ENCODE results near the gene NT5C2. TPM values are rescaled to one million over a fixed set of nuclear protein-coding genes. Genes with fewer than 3 reads are reported as not detected.
"Not testable (repeated sequence)": the region's sequence is repeated elsewhere in the genome, so short reads cannot be mapped to it uniquely, and the experiment has no call there.

Gene NT5C2
- total RNA-seq, 1 donor from 2014 or later = 81.0 TPM

GRCh38 chr10:103175580-103176285 is 17.3 kb downstream of the NT5C2 start:
- Mint-ChIP-seq H3K27me3 (ENCODE audit: low read depth) (no peaks in the 10 kb centered on the region), H3K4me1 (ENCODE audit: low read depth) (peaks cover 7% of the 10 kb centered on the region), H3K4me3 (ENCODE audit: unreplicated experiment) (no peak overlapping the region), H3K27ac (ENCODE audit: unreplicated experiment) (peak overlapping the region; percentile 36), H3K9me3 (ENCODE audit: low read depth) (no peaks in the 10 kb centered on the region), H3K36me3 (ENCODE audit: low read depth) (peaks cover 19% of the 10 kb centered on the region)
- DNase-seq (ENCODE audit: low spot score) = no peak
- TF ChIP-seq, protein P1, sequence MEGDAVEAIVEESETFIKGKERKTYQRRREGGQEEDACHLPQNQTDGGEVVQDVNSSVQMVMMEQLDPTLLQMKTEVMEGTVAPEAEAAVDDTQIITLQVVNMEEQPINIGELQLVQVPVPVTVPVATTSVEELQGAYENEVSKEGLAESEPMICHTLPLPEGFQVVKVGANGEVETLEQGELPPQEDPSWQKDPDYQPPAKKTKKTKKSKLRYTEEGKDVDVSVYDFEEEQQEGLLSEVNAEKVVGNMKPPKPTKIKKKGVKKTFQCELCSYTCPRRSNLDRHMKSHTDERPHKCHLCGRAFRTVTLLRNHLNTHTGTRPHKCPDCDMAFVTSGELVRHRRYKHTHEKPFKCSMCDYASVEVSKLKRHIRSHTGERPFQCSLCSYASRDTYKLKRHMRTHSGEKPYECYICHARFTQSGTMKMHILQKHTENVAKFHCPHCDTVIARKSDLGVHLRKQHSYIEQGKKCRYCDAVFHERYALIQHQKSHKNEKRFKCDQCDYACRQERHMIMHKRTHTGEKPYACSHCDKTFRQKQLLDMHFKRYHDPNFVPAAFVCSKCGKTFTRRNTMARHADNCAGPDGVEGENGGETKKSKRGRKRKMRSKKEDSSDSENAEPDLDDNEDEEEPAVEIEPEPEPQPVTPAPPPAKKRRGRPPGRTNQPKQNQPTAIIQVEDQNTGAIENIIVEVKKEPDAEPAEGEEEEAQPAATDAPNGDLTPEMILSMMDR (IDR thresholded peaks at IDR 0.05) = no peak

- not testable (repeated sequence) for H3K4me3 Mint-ChIP-seq (ENCODE audit: unreplicated experiment)
- peaks cover 17% of the 10 kb centered on the region for H3K36me3 Mint-ChIP-seq (ENCODE audit: low read depth)
Observed at GRCh38 chr10:103174324-103174723, 18.7 kb downstream of the NT5C2 start.

GRCh38 chr10:103171278-103171677 is 21.8 kb downstream of the NT5C2 start:
- Mint-ChIP-seq H3K27ac (ENCODE audit: unreplicated experiment) (no peak overlapping the region), H3K4me1 (ENCODE audit: low read depth) (peaks cover 6% of the 10 kb centered on the region)

More at GRCh38 chr10:103174324-103174723, 18.7 kb downstream of the NT5C2 start:
- not testable (repeated sequence) for H3K27ac Mint-ChIP-seq (ENCODE audit: unreplicated experiment); H3K9me3 Mint-ChIP-seq (ENCODE audit: low read depth); H3K27me3 Mint-ChIP-seq (ENCODE audit: low read depth); H3K4me1 Mint-ChIP-seq (ENCODE audit: low read depth); DNase-seq (ENCODE audit: low spot score)

DNA sequence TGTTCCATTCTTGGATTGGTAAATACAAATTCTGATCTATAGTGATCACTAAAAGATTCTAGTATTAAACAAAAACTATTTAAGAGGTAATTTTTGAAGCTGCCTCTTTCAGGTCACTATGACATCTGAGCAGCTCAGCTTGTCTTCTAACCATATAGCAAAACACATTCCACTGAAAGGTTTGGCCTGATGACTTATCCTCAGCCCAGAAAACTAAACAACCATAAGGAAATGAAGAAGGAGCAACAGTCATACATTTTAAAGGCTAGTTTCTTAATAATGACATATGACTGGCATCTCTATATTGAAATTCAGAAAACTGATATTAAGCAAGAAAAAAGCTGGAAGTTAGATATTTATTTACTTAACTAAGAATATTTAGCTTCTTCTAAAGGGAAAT is 24.6 kb downstream of the NT5C2 start:
- no peak overlapping the region for H3K4me3 Mint-ChIP-seq (ENCODE audit: unreplicated experiment)
- H3K9me3 Mint-ChIP-seq (ENCODE audit: low read depth) = no peaks in the 10 kb centered on the region
- H3K4me1 Mint-ChIP-seq (ENCODE audit: low read depth) = peaks cover 6% of the 10 kb centered on the region
- H3K36me3 Mint-ChIP-seq (ENCODE audit: low read depth) = peaks cover 12% of the 10 kb centered on the region
- no peak overlapping the region for H3K27ac Mint-ChIP-seq (ENCODE audit: unreplicated experiment)
- no peaks in the 10 kb centered on the region for H3K27me3 Mint-ChIP-seq (ENCODE audit: low read depth)
- TF ChIP-seq, protein P1 (IDR thresholded peaks at IDR 0.05) = no peak
- DNase-seq (ENCODE audit: low spot score) = no peak

More at GRCh38 chr10:103171278-103171677, 21.8 kb downstream of the NT5C2 start:
- Mint-ChIP-seq H3K36me3 (ENCODE audit: low read depth) (peaks cover 13% of the 10 kb centered on the region), H3K4me3 (ENCODE audit: unreplicated experiment) (no peak overlapping the region), H3K9me3 (ENCODE audit: low read depth) (no peaks in the 10 kb centered on the region), H3K27me3 (ENCODE audit: low read depth) (no peaks in the 10 kb centered on the region)
- no peak for DNase-seq (ENCODE audit: low spot score)
- TF ChIP-seq, protein P1 (IDR thresholded peaks at IDR 0.05) = no peak

DNA sequence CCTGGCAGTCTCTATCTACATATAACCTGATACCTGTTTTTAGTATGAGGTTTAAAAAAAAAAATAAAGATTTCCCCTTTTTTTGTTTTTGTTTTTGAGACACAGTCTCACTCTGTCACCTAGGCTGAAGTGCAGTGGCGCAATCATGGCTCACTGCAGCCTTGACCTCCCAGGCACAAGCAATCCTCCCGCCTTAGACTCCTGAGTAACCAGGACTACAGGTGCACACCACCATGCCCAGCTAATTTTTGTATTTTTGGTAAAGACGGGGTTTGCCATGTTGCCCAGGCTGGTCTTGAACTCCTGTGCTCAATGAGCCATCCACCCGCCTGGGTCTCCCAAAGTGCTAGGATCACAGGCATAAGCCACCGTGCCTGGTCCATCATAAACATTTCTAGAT is 25.5 kb downstream of the NT5C2 start:
- not testable (repeated sequence) for H3K9me3 Mint-ChIP-seq (ENCODE audit: low read depth); H3K27me3 Mint-ChIP-seq (ENCODE audit: low read depth); H3K4me3 Mint-ChIP-seq (ENCODE audit: unreplicated experiment); DNase-seq (ENCODE audit: low spot score); H3K4me1 Mint-ChIP-seq (ENCODE audit: low read depth)
- H3K27ac Mint-ChIP-seq (ENCODE audit: unreplicated experiment) = peak overlapping the region; percentile 51
- peaks cover 10% of the 10 kb centered on the region for H3K36me3 Mint-ChIP-seq (ENCODE audit: low read depth)

DNA sequence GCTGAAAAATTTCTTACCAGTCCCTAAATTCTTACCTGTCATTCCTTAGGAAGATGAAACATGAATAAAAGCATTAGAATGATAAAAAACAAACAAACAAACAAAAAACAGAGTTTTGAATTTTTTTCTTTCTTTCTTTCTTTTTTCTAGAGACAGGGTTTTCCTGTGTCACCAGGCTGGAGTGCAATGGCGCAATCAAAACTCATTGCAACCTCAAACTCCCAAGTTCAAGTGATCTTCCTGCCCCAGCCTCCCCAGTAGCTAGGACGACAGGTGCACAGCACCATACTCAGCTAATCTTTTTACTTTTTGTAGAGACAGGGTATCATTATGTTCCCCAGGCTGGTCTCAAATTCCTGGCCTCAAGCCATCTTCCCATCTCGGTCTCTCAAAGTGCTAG is 26.5 kb downstream of the NT5C2 start:
- Mint-ChIP-seq H3K27me3 (ENCODE audit: low read depth) (no peaks in the 10 kb centered on the region), H3K4me3 (ENCODE audit: unreplicated experiment) (no peak overlapping the region), H3K9me3 (ENCODE audit: low read depth) (no peaks in the 10 kb centered on the region), H3K4me1 (ENCODE audit: low read depth) (peaks cover 6% of the 10 kb centered on the region), H3K36me3 (ENCODE audit: low read depth) (peaks cover 13% of the 10 kb centered on the region), H3K27ac (ENCODE audit: unreplicated experiment) (no peak overlapping the region)
- TF ChIP-seq, protein P1 (IDR thresholded peaks at IDR 0.05) = no peak
- DNase-seq (ENCODE audit: low spot score) = no peak

GRCh38 chr10:103163766-103164403 is 29.2 kb downstream of the NT5C2 start:
- H3K27me3 Mint-ChIP-seq (ENCODE audit: low read depth); H3K4me1 Mint-ChIP-seq (ENCODE audit: low read depth); H3K9me3 Mint-ChIP-seq (ENCODE audit: low read depth); H3K4me3 Mint-ChIP-seq (ENCODE audit: unreplicated experiment); DNase-seq (ENCODE audit: low spot score): not testable (repeated sequence)
- peaks cover 12% of the 10 kb centered on the region for H3K36me3 Mint-ChIP-seq (ENCODE audit: low read depth)
- peak overlapping the region; percentile 8 for H3K27ac Mint-ChIP-seq (ENCODE audit: unreplicated experiment)

Measured in chondrocyte (in vitro differentiated cells).